Progenitor cell of endocrine pancreas (in vitro differentiated cells): ENCODE results near the gene CD34. TPM values are rescaled to one million over a fixed set of nuclear protein-coding genes. Genes with fewer than 3 reads are reported as not detected.

ENCODE experiments used
- DNase-seq: peaks from one replicate; pipeline ENCODE4 v3.0.0; 2021; ENCODE audit warnings: low spot score; ENCODE audit not compliant: unreplicated experiment
- H3K27ac Mint-ChIP-seq: 2 replicates; pipeline ENCODE4 v1.8.0; 2021; ENCODE audit warnings: mild to moderate bottlenecking, moderate library complexity, mixed read lengths
- H3K27me3 Mint-ChIP-seq: 2 replicates; pipeline ENCODE4 v1.8.0; 2021; ENCODE audit warnings: mixed read lengths
- H3K36me3 Mint-ChIP-seq: 2 replicates; pipeline ENCODE4 v1.8.0; 2022; ENCODE audit warnings: mixed read lengths; ENCODE audit not compliant: insufficient read depth
- H3K4me1 Mint-ChIP-seq: 2 replicates; pipeline ENCODE4 v1.8.0; 2021; ENCODE audit warnings: low read depth, mixed read lengths
- H3K4me3 Mint-ChIP-seq: 2 replicates; pipeline ENCODE4 v1.8.0; 2021; ENCODE audit warnings: low read depth, mild to moderate bottlenecking, moderate library complexity, mixed read lengths
- H3K9me3 Mint-ChIP-seq: 2 replicates; pipeline ENCODE4 v1.8.0; 2021; ENCODE audit warnings: low read depth, mixed read lengths
- total RNA-seq: library from RNA; stranded (reverse); gene quantifications from 2 replicates; pipeline ENCODE4 v1.2.1, GENCODE V29; 2021
- TF ChIP-seq, protein P1 (sequence below): fragments of 200-600 bp; sonication (generic); IDR thresholded peaks from one replicate; pipeline ENCODE4 v1.5.0; 2021; ENCODE audit warnings: antibody characterized with exemption, mild to moderate bottlenecking; ENCODE audit not compliant: unreplicated experiment

CD34 gene
- total RNA-seq, 1 donor from 2014 or later = 0.07 TPM

DNA sequence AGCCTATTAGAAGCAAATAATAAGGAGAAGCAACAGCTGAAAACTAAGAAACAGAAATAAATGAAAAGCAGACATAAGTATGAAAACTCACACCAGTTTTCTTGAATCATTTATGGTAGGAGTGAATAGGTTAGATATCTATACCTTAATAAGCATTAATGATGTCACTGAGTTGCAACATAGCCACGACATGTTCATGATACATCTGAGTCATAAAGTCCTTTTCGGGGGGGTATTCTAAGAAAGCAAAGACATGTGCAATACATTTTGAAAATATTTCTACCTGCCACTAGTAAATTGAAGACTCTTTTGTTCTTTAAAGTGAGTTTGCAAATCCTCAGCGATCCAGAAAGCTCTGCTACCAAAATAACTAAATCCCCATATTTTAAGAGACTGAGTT is 7.2 kb downstream of the CD34 start:
- no peak overlapping the region for H3K4me3 Mint-ChIP-seq
- no peaks in the 10 kb centered on the region for H3K9me3 Mint-ChIP-seq
- H3K4me1 Mint-ChIP-seq = no peaks in the 10 kb centered on the region
- H3K27ac Mint-ChIP-seq = no peak overlapping the region
- H3K36me3 Mint-ChIP-seq = no peaks in the 10 kb centered on the region
- no peak for DNase-seq
- peaks cover 31% of the 10 kb centered on the region for H3K27me3 Mint-ChIP-seq
- TF ChIP-seq, protein P1, sequence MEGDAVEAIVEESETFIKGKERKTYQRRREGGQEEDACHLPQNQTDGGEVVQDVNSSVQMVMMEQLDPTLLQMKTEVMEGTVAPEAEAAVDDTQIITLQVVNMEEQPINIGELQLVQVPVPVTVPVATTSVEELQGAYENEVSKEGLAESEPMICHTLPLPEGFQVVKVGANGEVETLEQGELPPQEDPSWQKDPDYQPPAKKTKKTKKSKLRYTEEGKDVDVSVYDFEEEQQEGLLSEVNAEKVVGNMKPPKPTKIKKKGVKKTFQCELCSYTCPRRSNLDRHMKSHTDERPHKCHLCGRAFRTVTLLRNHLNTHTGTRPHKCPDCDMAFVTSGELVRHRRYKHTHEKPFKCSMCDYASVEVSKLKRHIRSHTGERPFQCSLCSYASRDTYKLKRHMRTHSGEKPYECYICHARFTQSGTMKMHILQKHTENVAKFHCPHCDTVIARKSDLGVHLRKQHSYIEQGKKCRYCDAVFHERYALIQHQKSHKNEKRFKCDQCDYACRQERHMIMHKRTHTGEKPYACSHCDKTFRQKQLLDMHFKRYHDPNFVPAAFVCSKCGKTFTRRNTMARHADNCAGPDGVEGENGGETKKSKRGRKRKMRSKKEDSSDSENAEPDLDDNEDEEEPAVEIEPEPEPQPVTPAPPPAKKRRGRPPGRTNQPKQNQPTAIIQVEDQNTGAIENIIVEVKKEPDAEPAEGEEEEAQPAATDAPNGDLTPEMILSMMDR = no peak

DNA sequence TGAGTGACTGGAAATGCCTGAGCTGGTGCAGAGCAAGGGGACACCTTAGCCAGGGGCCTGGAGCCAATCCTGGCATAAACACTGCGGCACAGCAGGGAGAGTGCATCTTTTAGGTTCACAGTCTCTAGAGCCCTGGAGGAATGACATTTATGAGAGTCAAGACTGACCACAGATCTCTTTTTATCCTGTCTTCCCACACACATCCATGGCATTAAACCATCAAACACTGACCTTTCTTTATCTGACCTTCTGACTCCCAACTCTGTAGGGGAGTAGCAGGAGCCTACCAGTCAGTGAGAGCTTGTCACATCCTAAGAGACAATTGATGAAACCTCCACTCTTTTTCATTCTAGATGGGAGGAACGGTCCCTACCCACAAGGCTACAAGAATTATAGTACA is 7.9 kb downstream of the CD34 start:
- TF ChIP-seq, protein P1 = no peak
- no peak for DNase-seq
- Mint-ChIP-seq H3K27ac (no peak overlapping the region), H3K4me3 (no peak overlapping the region), H3K36me3 (no peaks in the 10 kb centered on the region), H3K27me3 (peaks cover 26% of the 10 kb centered on the region), H3K4me1 (no peaks in the 10 kb centered on the region), H3K9me3 (no peaks in the 10 kb centered on the region)

DNA sequence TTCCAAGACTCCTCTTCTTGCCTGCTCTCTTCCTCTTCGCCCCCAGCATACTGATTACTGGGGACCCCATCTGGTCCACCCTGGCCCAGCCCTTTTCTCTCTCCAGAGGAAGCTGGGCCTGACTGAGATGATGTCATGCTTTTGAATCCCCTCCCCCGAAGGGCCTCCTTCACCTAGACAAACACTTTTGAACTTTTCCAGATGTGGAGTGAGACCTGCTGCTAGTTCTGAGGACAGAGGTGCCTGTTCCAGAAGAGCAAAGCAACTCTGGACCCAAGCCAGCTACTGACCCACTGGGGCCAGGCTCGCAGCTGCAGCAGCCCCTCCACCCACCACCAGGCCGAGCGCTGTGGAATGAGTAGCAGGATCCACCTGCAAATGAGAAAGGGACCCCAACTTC is 8.4 kb downstream of the CD34 start:
- Mint-ChIP-seq H3K4me1 (no peaks in the 10 kb centered on the region), H3K27me3 (peaks cover 21% of the 10 kb centered on the region), H3K4me3 (no peak overlapping the region)

DNA sequence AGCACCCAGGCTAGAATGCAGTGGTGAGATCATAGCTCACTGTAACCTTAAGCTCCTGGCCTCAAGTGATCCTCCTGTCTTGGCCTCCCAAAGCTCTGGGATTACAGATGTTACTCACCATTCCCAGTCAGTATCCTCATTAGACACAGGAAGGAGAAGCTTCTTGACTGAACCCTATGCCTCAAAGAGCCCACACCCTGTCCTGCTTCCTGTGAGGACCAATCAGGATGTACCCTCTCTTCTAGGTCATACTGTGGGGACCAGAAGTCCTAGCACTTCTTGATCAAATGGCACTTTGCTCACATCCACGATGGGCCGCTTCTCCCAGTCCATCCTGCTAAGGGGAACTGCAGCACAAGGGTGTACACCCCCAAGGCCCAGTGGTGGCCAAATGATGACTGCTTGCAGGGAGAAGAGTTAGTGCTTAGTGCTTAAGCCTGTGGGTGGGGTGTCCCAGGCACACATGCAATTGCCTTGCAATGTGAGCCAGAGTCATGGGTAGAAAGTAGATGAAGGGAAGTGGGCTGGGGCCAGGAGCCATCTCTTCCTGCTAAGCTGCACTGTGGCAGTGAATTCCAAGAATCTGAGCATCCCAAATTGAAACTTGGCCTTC is 9.8 kb downstream of the CD34 start:
- Mint-ChIP-seq H3K27ac (no peak overlapping the region), H3K36me3 (no peaks in the 10 kb centered on the region), H3K4me1 (no peaks in the 10 kb centered on the region), H3K9me3 (no peaks in the 10 kb centered on the region), H3K4me3 (no peak overlapping the region), H3K27me3 (peaks cover 17% of the 10 kb centered on the region)
- DNase-seq = no peak
- TF ChIP-seq, protein P1 = no peak

More for the DNA sequence above, 8.4 kb downstream of the CD34 start:
- H3K36me3 Mint-ChIP-seq = no peaks in the 10 kb centered on the region
- DNase-seq = no peak
- H3K9me3 Mint-ChIP-seq = no peaks in the 10 kb centered on the region
- no peak overlapping the region for H3K27ac Mint-ChIP-seq
- TF ChIP-seq, protein P1 = no peak

DNA sequence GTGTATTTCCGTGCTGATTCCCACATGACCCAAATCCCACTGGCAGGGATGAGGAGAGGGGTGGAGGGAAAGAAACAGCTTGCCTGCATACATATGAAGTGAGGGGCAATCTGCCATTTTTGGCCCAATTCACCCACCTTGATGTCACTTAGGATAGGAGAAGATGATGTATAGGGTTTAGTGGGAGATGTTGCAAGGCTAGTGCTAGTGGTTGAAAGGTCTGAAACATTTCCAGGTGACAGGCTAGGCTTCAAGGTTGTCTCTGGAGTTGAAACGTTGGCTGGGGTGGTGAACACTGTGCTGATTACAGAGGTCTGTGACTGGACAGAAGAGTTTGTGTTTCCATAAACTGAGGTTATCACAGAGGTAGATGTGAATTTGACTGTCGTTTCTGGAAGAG is 12.1 kb downstream of the CD34 start:
- Mint-ChIP-seq H3K9me3 (no peaks in the 10 kb centered on the region), H3K27me3 (peaks cover 24% of the 10 kb centered on the region), H3K4me3 (no peak overlapping the region), H3K27ac (no peak overlapping the region), H3K4me1 (no peaks in the 10 kb centered on the region), H3K36me3 (no peaks in the 10 kb centered on the region)
- DNase-seq = no peak
- TF ChIP-seq, protein P1 = no peak
